ENCODE data around the gene THBS1.

GRCh38 chr15:39565851-39566250 is 15.0 kb upstream of the THBS1 start:
- TF ChIP-seq, protein P1, sequence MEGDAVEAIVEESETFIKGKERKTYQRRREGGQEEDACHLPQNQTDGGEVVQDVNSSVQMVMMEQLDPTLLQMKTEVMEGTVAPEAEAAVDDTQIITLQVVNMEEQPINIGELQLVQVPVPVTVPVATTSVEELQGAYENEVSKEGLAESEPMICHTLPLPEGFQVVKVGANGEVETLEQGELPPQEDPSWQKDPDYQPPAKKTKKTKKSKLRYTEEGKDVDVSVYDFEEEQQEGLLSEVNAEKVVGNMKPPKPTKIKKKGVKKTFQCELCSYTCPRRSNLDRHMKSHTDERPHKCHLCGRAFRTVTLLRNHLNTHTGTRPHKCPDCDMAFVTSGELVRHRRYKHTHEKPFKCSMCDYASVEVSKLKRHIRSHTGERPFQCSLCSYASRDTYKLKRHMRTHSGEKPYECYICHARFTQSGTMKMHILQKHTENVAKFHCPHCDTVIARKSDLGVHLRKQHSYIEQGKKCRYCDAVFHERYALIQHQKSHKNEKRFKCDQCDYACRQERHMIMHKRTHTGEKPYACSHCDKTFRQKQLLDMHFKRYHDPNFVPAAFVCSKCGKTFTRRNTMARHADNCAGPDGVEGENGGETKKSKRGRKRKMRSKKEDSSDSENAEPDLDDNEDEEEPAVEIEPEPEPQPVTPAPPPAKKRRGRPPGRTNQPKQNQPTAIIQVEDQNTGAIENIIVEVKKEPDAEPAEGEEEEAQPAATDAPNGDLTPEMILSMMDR (IDR thresholded peaks at IDR 0.05; ENCODE audit: poor library complexity) = no peak
- TF ChIP-seq EZH2 (IDR thresholded peaks at IDR 0.05; ENCODE audit: borderline replicate concordance) = no peak
